NOMO-1 treated with dmso at 0.1 percent for 144 hours (cell line): ENCODE data around the gene BMP15.

Experiments used
- DNase-seq: peaks from one replicate; lab custom pipeline; 2025; ENCODE audit not compliant: unreplicated experiment; lab: John Stamatoyannopoulos, UW

BMP15 gene

GRCh38 chrX:50910685-50911176, at the start of gene BMP15:
Gene BMP15 (plus strand): TSS chrX:50910735. CDS start chrX:50910784, 49 bp downstream.
- DNase-seq = no peak

- no peak for DNase-seq
These were observed 47.1 kb upstream of the BMP15 start for GRCh38 chrX:50863471-50863870.

- DNase-seq = no peak
These were observed 45.2 kb upstream of the BMP15 start for GRCh38 chrX:50865311-50865710.

- DNase-seq = no peak
These were observed 38.5 kb upstream of the BMP15 start for GRCh38 chrX:50871922-50872453.

GRCh38 chrX:50874876-50875275, 35.7 kb upstream of the BMP15 start:
- no peak for DNase-seq

- no peak for DNase-seq
These were observed 34.0 kb upstream of the BMP15 start for GRCh38 chrX:50876551-50876950.

- DNase-seq = no peak
These were observed 33.2 kb upstream of the BMP15 start for GRCh38 chrX:50877310-50877709.

- DNase-seq = no peak
These were observed 29.5 kb upstream of the BMP15 start for GRCh38 chrX:50881028-50881427.

- DNase-seq = no peak
These were observed 21.7 kb upstream of the BMP15 start for GRCh38 chrX:50888884-50889283.

- no peak for DNase-seq
These were observed 21.0 kb upstream of the BMP15 start for GRCh38 chrX:50889582-50889981.

- no peak for DNase-seq
These were observed 17.5 kb upstream of the BMP15 start for GRCh38 chrX:50893047-50893446.

- no peak for DNase-seq
These were observed 17.1 kb upstream of the BMP15 start for GRCh38 chrX:50893466-50893865.

GRCh38 chrX:50905334-50905733, 5.2 kb upstream of the BMP15 start:
- DNase-seq = no peak

- DNase-seq = no peak
These were observed 3.0 kb downstream of the BMP15 start for GRCh38 chrX:50913520-50913919.

GRCh38 chrX:50920132-50920531, 9.6 kb downstream of the BMP15 start:
- no peak for DNase-seq

- DNase-seq = no peak
These were observed 16.6 kb downstream of the BMP15 start for GRCh38 chrX:50927127-50927526.

GRCh38 chrX:50941638-50942037, 31.1 kb downstream of the BMP15 start:
- no peak for DNase-seq

GRCh38 chrX:50942471-50942870, 31.9 kb downstream of the BMP15 start:
- no peak for DNase-seq

GRCh38 chrX:50952406-50952805, 41.9 kb downstream of the BMP15 start:
- DNase-seq = no peak

- no peak for DNase-seq
These were observed 43.3 kb downstream of the BMP15 start for GRCh38 chrX:50953832-50954231.

- no peak for DNase-seq
These were observed 51.6 kb downstream of the BMP15 start for GRCh38 chrX:50962156-50962555.

GRCh38 chrX:50963842-50964241, 53.3 kb downstream of the BMP15 start:
- no peak for DNase-seq
